K562 (cell line): Measurements from ENCODE around the gene USP14. TPM values are rescaled to one million over a fixed set of nuclear protein-coding genes. Genes with fewer than 3 reads are reported as not detected.

ENCODE experiments used
- BHLHE40 ChIP-seq: IDR thresholded peaks from 2 replicates; pipeline ENCODE4 v1.6.1; 2011; ENCODE audit warnings: low read length, improper control_type of control experiment
- CBFA2T3 ChIP-seq: fragments of 450-650 bp; IDR thresholded peaks from 2 replicates; pipeline ENCODE4 v1.6.1; 2017
- CHAMP1 ChIP-seq: fragments of 450-650 bp; IDR thresholded peaks from 2 replicates; pipeline ENCODE4 v1.6.1; 2016; ENCODE audit warnings: mild to moderate bottlenecking
- CTCF ChIP-seq, 3 experiments: IDR thresholded peaks in 2 of 3; conservative IDR thresholded peaks in 1 of 3; 2 replicates each; pipeline ENCODE4 v1.5.1; 2011 to 2012; ENCODE audit warnings: low read length in 3 of 3, mild to moderate bottlenecking in 3 of 3, control low read depth in 2 of 3, improper control_type of control experiment in 1 of 3, inconsistent platforms in 1 of 3, low read depth in 1 of 3, mixed read lengths in 1 of 3, moderate library complexity in 1 of 3; ENCODE audit not compliant: insufficient read depth in 2 of 3
- E2F1 ChIP-seq: sonication (generic); formaldehyde crosslinking; IDR thresholded peaks from 2 replicates; pipeline ENCODE4 v1.8.1; 2023; ENCODE audit warnings: mild to moderate bottlenecking, missing genetic modification reagents, moderate library complexity
- KAT7 ChIP-seq: sonication (generic); formaldehyde crosslinking; IDR thresholded peaks from 2 replicates; pipeline ENCODE4 v1.8.0; 2022; ENCODE audit warnings: missing genetic modification reagents, mild to moderate bottlenecking, borderline replicate concordance
- ZBTB40 ChIP-seq, 2 experiments: fragments of 450-650 bp in 1 of 2; sonication (generic) in 1 of 2; formaldehyde crosslinking in 1 of 2; IDR thresholded peaks; 2 replicates each; pipeline versions ENCODE4 v1.7.1 to v1.9.0; 2016 to 2022; ENCODE audit warnings: inconsistent platforms in 1 of 2, mild to moderate bottlenecking in 1 of 2, missing genetic modification reagents in 1 of 2
- ZFPM2 ChIP-seq: fragments of 250-450 bp; sonication (Bioruptor Pico); IDR thresholded peaks from 2 replicates; pipeline ENCODE4 v1.5.1; 2022; ENCODE audit warnings: mild to moderate bottlenecking
- ZNF511 ChIP-seq: sonication (generic); formaldehyde crosslinking; IDR thresholded peaks from 2 replicates; pipeline ENCODE4 v1.8.0; 2022; ENCODE audit warnings: mild to moderate bottlenecking, missing genetic modification reagents
- polyA plus RNA-seq, 8 experiments: library from polyadenylated mRNA; depleted of rRNA in 4 of 8; stranded (reverse) in 5 of 8; unstranded in 3 of 8; fragments of >200 nt; fragmentation: Nextera tagmentation in 2 of 8; fragmentation: Illumina TruSeq in 1 of 8; extraction: Ambion mirVana in 2 of 8; extraction: Trizol in 1 of 8; gene quantifications; 2 replicates each; pipeline versions ENCODE4 v1.2.1 to v1.2.3, GENCODE V29; 2011 to 2014; ENCODE audit warnings: inconsistent platforms in 1 of 8, missing spikeins in 1 of 8
- total RNA-seq, 7 experiments: library from RNA; depleted of rRNA in 6 of 7; stranded (reverse); fragments of >200 nt in 6 of 7; fragmentation: Illumina TruSeq in 2 of 7; extraction: Trizol in 2 of 7; gene quantifications; 2 replicates each; pipeline versions ENCODE4 v1.2.1 to v1.2.3, GENCODE V29; 2011 to 2021; ENCODE audit warnings: low replicate concordance in 1 of 7

USP14 gene
- total and polyA plus RNA-seq, 9 of the 15 experiments (the other 6 are each of a cell fraction or from before 2014, with no cell fraction given) = 18.7 to 129 (median 40.3) TPM

GRCh38 chr18:231563-231962 is 73.2 kb downstream of the USP14 start (continued):
- TF ChIP-seq ZBTB40 (IDR thresholded peaks at IDR 0.05) (no peak), ZBTB40 (CRISPR knock-in tag; IDR thresholded peaks at IDR 0.05) (no peak), E2F1 (CRISPR knock-in tag) (no peak), ZNF511 (no peak), KAT7 (no peak), CHAMP1 (no peak), BHLHE40 (no peak), CTCF (IDR thresholded peaks at IDR 0.05 in 2 of 3, conservative IDR thresholded peaks at IDR 0.05 in 1 of 3; ENCODE audit: insufficient read depth in 2 of 3, low read depth in 1 of 3, low read length in 3 of 3) (no peak), CBFA2T3 (no peak), ZFPM2 (CRISPR knock-in tag) (no peak)
